Caco-2 (cell line): ENCODE data around the gene KRT37. TPM values are rescaled to one million over a fixed set of nuclear protein-coding genes. Genes with fewer than 3 reads are reported as not detected.

ENCODE experiments used
- BruUV-seq: library from RNA; stranded (reverse); fragments of 400-500 nt; replicated peaks from 2 replicates; lab custom pipeline; 2021; lab: Mats Ljungman, UMichigan
- CTCF ChIA-PET: fragments of 300-600 bp; sonication (Branson Sonifier 250); formaldehyde crosslinking; loops from one replicate; lab custom pipeline; 2022; ENCODE audit warnings: antibody characterized with exemption; lab: Charles Lee
- POLR2A ChIA-PET: fragments of 300-600 bp; sonication (Branson Sonifier 250); formaldehyde crosslinking; loops from one replicate; lab custom pipeline; 2022; ENCODE audit warnings: antibody characterized with exemption; lab: Charles Lee
- DNase-seq, 2 experiments: peaks; one replicate each; pipeline versions ENCODE4 v3.0.0 to v3.0.0-alpha.2; 2020 to 2022
- H3K27me3 ChIP-seq: replicated peaks from 2 replicates; pipeline ENCODE4 v1.6.0; 2011; ENCODE audit warnings: low read length; ENCODE audit not compliant: control insufficient read depth, insufficient read depth
- H3K36me3 ChIP-seq: 2 replicates; pipeline ENCODE4 v1.5.1; 2011; ENCODE audit warnings: low read length; ENCODE audit not compliant: control insufficient read depth, insufficient read depth
- H3K4me1 ChIP-seq: fragments of 250-450 bp; sonication (Bioruptor Pico); 2 replicates; pipeline ENCODE4 v1.5.1; 2020; ENCODE audit warnings: mild to moderate bottlenecking
- H3K4me3 ChIP-seq: 2 replicates; pipeline ENCODE4 v1.5.1; 2011; ENCODE audit warnings: low read depth, mild to moderate bottlenecking, control low read depth, low read length
- H3K9me3 ChIP-seq: fragments of 250-450 bp; sonication (Bioruptor Pico); 2 replicates; pipeline ENCODE4 v1.5.1; 2020; ENCODE audit warnings: mild to moderate bottlenecking, moderate library complexity
- H3K27ac Mint-ChIP-seq: one replicate; pipeline ENCODE4 v1.8.0; 2022; ENCODE audit warnings: mixed read lengths; ENCODE audit not compliant: unreplicated experiment
- H3K27me3 Mint-ChIP-seq: one replicate; pipeline ENCODE4 v1.8.0; 2022; ENCODE audit warnings: mixed read lengths; ENCODE audit not compliant: insufficient read depth, unreplicated experiment
- H3K36me3 Mint-ChIP-seq: one replicate; pipeline ENCODE4 v1.8.0; 2022; ENCODE audit warnings: mild to moderate bottlenecking, mixed read lengths; ENCODE audit not compliant: insufficient read depth, unreplicated experiment
- H3K4me1 Mint-ChIP-seq: one replicate; pipeline ENCODE4 v1.8.0; 2022; ENCODE audit warnings: low read depth, mixed read lengths; ENCODE audit not compliant: unreplicated experiment
- H3K4me3 Mint-ChIP-seq: one replicate; pipeline ENCODE4 v1.8.0; 2022; ENCODE audit warnings: mild to moderate bottlenecking, moderate library complexity, mixed read lengths; ENCODE audit not compliant: unreplicated experiment
- H3K9me3 Mint-ChIP-seq: one replicate; pipeline ENCODE4 v1.8.0; 2022; ENCODE audit warnings: mixed read lengths; ENCODE audit not compliant: unreplicated experiment
- CTCF ChIP-seq, 2 experiments: fragments of 200-600 bp in 1 of 2; IDR thresholded peaks; 1 replicate in 1 of 2; 2 replicates in 1 of 2; pipeline versions ENCODE4 v1.5.1 to v1.8.0; 2011 to 2022; ENCODE audit warnings: antibody characterized with exemption in 1 of 2, control low read depth in 1 of 2, inconsistent platforms in 1 of 2, low read depth in 1 of 2, low read length in 1 of 2, mild to moderate bottlenecking in 1 of 2, moderate library complexity in 1 of 2; ENCODE audit not compliant: insufficient read depth in 1 of 2, severe bottlenecking in 1 of 2, unreplicated experiment in 1 of 2
- intact Hi-C: fragments of 100-400 bp; cut with micrococcal nuclease; formaldehyde crosslinking; loops from one replicate; pipeline ENCODE4 v1.10.0; 2022; ENCODE audit not compliant: unreplicated experiment
- total RNA-seq: library from RNA; stranded (reverse); gene quantifications from 2 replicates; pipeline ENCODE4 v1.2.3, GENCODE V29; 2022

KRT37 gene
- total RNA-seq, 1 experiment from 2014 or later: not detected

GRCh38 chr17:41463746-41464145 is 39.4 kb upstream of the KRT37 start:
- BruUV-seq: no TSS peak
- intact Hi-C loops: no loop called here

GRCh38 chr17:41462705-41463104 is 38.3 kb upstream of the KRT37 start:
- ChIA-PET POLR2A (no interaction called here), CTCF (no interaction called here)
- intact Hi-C loops: no loop called here

More at GRCh38 chr17:41463746-41464145, 39.4 kb upstream of the KRT37 start:
- H3K36me3 Mint-ChIP-seq: no peaks in the 10 kb centered on the region
- H3K4me3 Mint-ChIP-seq: no peak overlapping the region
- no peak for TF ChIP-seq CTCF (IDR thresholded peaks at IDR 0.05; ENCODE audit: insufficient read depth in 1 of 2, low read depth in 1 of 2, low read length in 1 of 2, severe bottlenecking in 1 of 2, unreplicated experiment in 1 of 2)
- POLR2A ChIA-PET: no interaction called here
- Histone ChIP-seq H3K9me3 (peaks cover 6% of the 10 kb centered on the region), H3K27me3 (no peaks in the 10 kb centered on the region), H3K4me1 (no peaks in the 10 kb centered on the region), H3K4me3 (no peak overlapping the region), H3K36me3 (no peaks in the 10 kb centered on the region)
- H3K4me1 Mint-ChIP-seq: no peaks in the 10 kb centered on the region
- no peak overlapping the region for H3K27ac Mint-ChIP-seq
- H3K9me3 Mint-ChIP-seq: peaks cover 10% of the 10 kb centered on the region
- no peaks in the 10 kb centered on the region for H3K27me3 Mint-ChIP-seq
- no peak for DNase-seq
- CTCF ChIA-PET: interaction anchor here (0.7 kb wide), 1 partner anchor 46 kb away, joined by 3 read pairs; no protein-coding TSS in a partner anchor

DNA sequence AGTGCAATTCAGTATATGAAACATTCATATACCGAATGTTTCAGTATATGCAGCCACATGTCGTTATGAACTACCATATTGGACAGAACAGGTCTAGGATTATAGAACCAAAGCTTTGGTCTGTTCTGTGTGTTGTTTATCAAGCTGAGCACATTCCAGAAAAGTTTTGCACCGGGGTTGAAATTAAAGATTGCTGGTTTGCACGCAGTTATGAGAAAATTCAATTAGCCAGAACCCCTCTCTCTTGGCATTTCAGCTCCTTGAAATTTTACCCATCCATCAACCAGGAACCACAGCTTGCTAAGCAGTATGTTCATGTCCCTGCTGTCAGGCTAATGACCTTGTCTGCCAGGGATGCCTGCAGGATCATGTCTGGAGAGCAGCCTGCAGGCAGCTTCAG is 33.3 kb upstream of the KRT37 start:
- no TSS peak for BruUV-seq
- H3K27me3 ChIP-seq: no peaks in the 10 kb centered on the region
- Mint-ChIP-seq H3K36me3 (no peaks in the 10 kb centered on the region), H3K9me3 (no peaks in the 10 kb centered on the region), H3K4me1 (no peaks in the 10 kb centered on the region), H3K4me3 (no peak overlapping the region), H3K27me3 (no peaks in the 10 kb centered on the region), H3K27ac (no peak overlapping the region)
- no peaks in the 10 kb centered on the region for H3K4me1 ChIP-seq
- POLR2A ChIA-PET: no interaction called here
- CTCF ChIA-PET: no interaction called here
- no peaks in the 10 kb centered on the region for H3K36me3 ChIP-seq
- no peak overlapping the region for H3K4me3 ChIP-seq
- intact Hi-C loops: no loop called here
- no peaks in the 10 kb centered on the region for H3K9me3 ChIP-seq
- no peak for DNase-seq
- TF ChIP-seq CTCF (IDR thresholded peaks at IDR 0.05; ENCODE audit: insufficient read depth in 1 of 2, low read depth in 1 of 2, low read length in 1 of 2, severe bottlenecking in 1 of 2, unreplicated experiment in 1 of 2): no peak

More at GRCh38 chr17:41462705-41463104, 38.3 kb upstream of the KRT37 start:
- Mint-ChIP-seq H3K9me3 (no peaks in the 10 kb centered on the region), H3K27ac (no peak overlapping the region), H3K36me3 (no peaks in the 10 kb centered on the region), H3K4me3 (no peak overlapping the region), H3K4me1 (no peaks in the 10 kb centered on the region), H3K27me3 (no peaks in the 10 kb centered on the region)
- Histone ChIP-seq H3K9me3 (peaks cover under 1% of the 10 kb centered on the region), H3K27me3 (no peaks in the 10 kb centered on the region), H3K4me1 (no peaks in the 10 kb centered on the region), H3K4me3 (no peak overlapping the region), H3K36me3 (no peaks in the 10 kb centered on the region)
- no peak for DNase-seq
- TF ChIP-seq CTCF (IDR thresholded peaks at IDR 0.05; ENCODE audit: insufficient read depth in 1 of 2, low read depth in 1 of 2, low read length in 1 of 2, severe bottlenecking in 1 of 2, unreplicated experiment in 1 of 2): no peak
- BruUV-seq: no TSS peak
